ENCODE data around the gene CACNG7. TPM values are rescaled to one million over a fixed set of nuclear protein-coding genes. Genes with fewer than 3 reads are reported as not detected.

CACNG7 gene
- total RNA-seq, 2 donors from 2014 or later: 0.16 TPM; not detected in 1

GRCh38 chr19:53981376-53981951, 72.4 kb downstream of the CACNG7 start:
- no peak for TF ChIP-seq CTCF (IDR thresholded peaks at IDR 0.05)
- intact Hi-C loops (cut with DNase I): no loop called here
- Histone ChIP-seq H3K27ac (no peak overlapping the region), H3K9me3 (no peaks in the 10 kb centered on the region), H3K36me3 (no peaks in the 10 kb centered on the region), H3K4me1 (no peaks in the 10 kb centered on the region), H3K27me3 (peaks cover 43% of the 10 kb centered on the region), H3K9ac (ENCODE audit: low read depth in 2 of 2, low read length in 2 of 2) (no peak overlapping the region), H3K4me3 (no peak overlapping the region)
- DNase-seq: no peak

GRCh38 chr19:53982001-53982451, 72.9 kb downstream of the CACNG7 start:
- intact Hi-C loops (cut with DNase I): no loop called here
- Histone ChIP-seq H3K36me3 (no peaks in the 10 kb centered on the region), H3K27ac (no peak overlapping the region)

GRCh38 chr19:53982611-53983010, 73.5 kb downstream of the CACNG7 start:
- Histone ChIP-seq H3K4me3 (no peak overlapping the region), H3K9me3 (no peaks in the 10 kb centered on the region), H3K9ac (ENCODE audit: low read depth in 2 of 2, low read length in 2 of 2) (no peak overlapping the region), H3K4me1 (no peaks in the 10 kb centered on the region), H3K27ac (no peak overlapping the region), H3K36me3 (no peaks in the 10 kb centered on the region), H3K27me3 (peaks cover 43% of the 10 kb centered on the region)
- TF ChIP-seq CTCF (IDR thresholded peaks at IDR 0.05): no peak
- DNase-seq: peak; percentile 34
- intact Hi-C loops (cut with DNase I): no loop called here

More at GRCh38 chr19:53982001-53982451, 72.9 kb downstream of the CACNG7 start:
- H3K9ac ChIP-seq (ENCODE audit: low read depth in 2 of 2, low read length in 2 of 2): no peak overlapping the region
- H3K4me1 ChIP-seq: no peaks in the 10 kb centered on the region
- no peaks in the 10 kb centered on the region for H3K9me3 ChIP-seq
- no peak for DNase-seq
- no peak overlapping the region for H3K4me3 ChIP-seq
- no peak for TF ChIP-seq CTCF (IDR thresholded peaks at IDR 0.05)
- peaks cover 43% of the 10 kb centered on the region for H3K27me3 ChIP-seq

- no peak for TF ChIP-seq CTCF (IDR thresholded peaks at IDR 0.05)
- H3K4me1 ChIP-seq: no peaks in the 10 kb centered on the region
- H3K4me3 ChIP-seq: no peak overlapping the region
- H3K9ac ChIP-seq (ENCODE audit: low read depth in 2 of 2, low read length in 2 of 2): no peak overlapping the region
- DNase-seq: no peak
- no peaks in the 10 kb centered on the region for H3K36me3 ChIP-seq
- H3K27ac ChIP-seq: no peak overlapping the region
- intact Hi-C loops (cut with DNase I): no loop called here
- no peaks in the 10 kb centered on the region for H3K9me3 ChIP-seq
- H3K27me3 ChIP-seq: peaks cover 36% of the 10 kb centered on the region
Observed at GRCh38 chr19:53983457-53984289, 74.6 kb downstream of the CACNG7 start.

GRCh38 chr19:53985863-53986262, 76.8 kb downstream of the CACNG7 start:
- TF ChIP-seq CTCF (IDR thresholded peaks at IDR 0.05): no peak
- Histone ChIP-seq H3K4me3 (no peak overlapping the region), H3K27ac (no peak overlapping the region), H3K9ac (ENCODE audit: low read depth in 2 of 2, low read length in 2 of 2) (no peak overlapping the region), H3K36me3 (no peaks in the 10 kb centered on the region), H3K4me1 (no peaks in the 10 kb centered on the region), H3K9me3 (no peaks in the 10 kb centered on the region), H3K27me3 (peaks cover 24% of the 10 kb centered on the region)
- DNase-seq: no peak
- intact Hi-C loops (cut with DNase I): no loop called here
